Measurements from ENCODE around the gene EIPR1.
"Not testable (repeated sequence)": the region's sequence is repeated elsewhere in the genome, so short reads cannot be mapped to it uniquely, and the experiment has no call there.

EIPR1 gene

GRCh38 chr2:3185256-3185655 is 192.4 kb downstream of the EIPR1 start:
- no peak for DNase-seq

GRCh38 chr2:3184167-3184566 is 193.5 kb downstream of the EIPR1 start:
- DNase-seq: no peak

- no peak for DNase-seq
Measured at GRCh38 chr2:3183766-3184165, 193.9 kb downstream of the EIPR1 start.

DNA sequence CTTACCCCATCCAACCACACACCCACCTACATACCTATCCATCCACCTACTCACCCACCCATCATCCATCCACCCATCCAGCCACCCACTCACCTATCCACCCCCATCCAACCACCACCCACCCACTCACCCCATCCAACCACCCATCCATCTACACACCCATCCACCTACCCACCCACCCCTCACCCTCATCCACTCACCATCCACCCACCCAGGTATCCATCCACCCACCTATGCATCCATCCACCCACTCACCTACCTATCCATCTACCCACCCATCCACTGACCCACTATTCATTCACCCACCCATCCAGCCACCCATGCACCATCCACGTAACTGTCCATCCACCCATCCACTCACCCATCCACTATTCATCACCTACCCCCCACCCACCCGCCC is 194.8 kb downstream of the EIPR1 start:
- DNase-seq: no peak

DNA sequence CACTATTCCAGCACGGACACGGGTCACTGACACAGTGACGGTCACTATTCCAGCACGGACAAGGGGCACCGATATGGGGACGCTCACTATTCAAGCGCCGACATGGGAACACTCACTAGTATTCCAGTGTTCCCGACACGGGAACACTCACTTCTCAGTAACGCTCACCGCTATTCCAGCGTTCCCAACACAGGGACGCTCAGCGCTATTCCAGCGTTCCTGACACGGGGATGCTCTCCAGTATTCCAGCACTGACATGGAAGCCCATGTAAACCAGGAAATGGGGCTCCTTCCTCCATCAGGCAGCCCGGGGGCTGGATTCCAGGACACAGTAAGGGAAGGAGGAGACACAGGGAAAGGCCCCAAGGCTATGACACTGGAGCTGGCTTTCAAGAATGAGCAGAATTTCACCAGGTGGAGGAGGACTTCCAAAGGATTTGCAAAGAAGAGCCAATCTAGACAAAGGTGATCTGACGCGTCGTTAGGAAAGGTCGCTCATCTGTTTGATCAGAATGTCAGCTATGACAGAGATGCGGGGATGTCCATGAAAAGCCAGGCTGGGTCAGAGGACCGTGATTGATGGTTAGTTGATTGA is 196.1 kb downstream of the EIPR1 start:
- DNase-seq: no peak

GRCh38 chr2:3180909-3181221 is 196.8 kb downstream of the EIPR1 start:
- DNase-seq: not testable (repeated sequence)

DNA sequence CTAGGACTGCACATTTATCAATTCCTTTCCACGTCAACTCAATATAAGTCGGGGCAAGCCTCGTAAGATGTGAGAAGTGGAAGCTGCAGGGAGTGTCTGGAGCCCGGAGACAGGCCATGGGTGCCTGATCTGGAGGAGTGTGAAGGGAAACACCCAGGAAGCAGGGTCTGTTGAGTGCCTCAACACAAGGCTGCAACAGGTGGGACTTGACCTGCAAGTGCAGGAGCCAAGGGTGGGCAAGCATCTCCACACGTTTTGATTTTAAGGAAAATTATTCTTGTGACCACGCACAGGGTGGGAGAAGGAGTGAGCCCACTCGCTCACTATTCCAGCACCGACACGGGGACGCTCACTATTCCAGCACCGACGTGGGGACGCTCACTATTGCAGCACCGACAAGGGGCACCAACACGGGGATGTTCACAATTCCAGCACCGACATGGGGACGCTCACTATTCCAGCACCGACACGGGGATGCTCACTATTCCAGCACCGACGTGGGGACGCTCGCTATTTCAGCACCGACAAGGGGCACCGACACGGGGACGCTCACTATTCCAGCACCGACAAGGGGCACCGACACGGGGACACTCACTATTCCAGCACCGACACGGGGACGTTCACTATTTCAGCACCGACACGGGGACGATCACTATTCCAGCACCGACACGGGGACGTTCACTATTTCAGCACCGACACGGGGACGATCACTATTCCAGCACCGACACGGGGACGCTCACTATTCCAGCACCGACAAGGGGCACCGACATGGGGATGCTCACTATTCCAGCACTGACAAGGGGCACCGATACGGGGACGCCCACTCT is 197.3 kb downstream of the EIPR1 start:
- DNase-seq: no peak

- DNase-seq: no peak
Measured at GRCh38 chr2:3179626-3180025, 198.0 kb downstream of the EIPR1 start.

DNA sequence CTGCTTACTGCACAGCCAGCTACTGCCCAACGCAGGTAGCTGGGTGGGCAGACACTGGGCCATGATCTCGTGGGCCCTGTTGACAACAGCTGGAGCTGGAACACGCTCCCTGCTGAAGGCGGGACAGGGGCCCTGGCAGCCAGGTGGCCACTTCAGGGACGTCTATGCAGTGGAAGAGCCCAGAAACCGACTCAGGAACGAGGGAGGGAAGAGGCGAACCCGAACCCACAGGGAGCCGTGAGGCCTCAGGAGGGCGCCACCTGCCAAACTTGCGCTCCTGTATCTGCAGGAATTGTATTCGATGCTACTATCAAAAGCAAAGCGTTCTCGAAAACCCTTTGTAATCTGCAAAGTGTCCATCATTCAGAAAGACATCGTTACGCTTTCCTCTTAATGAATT is 198.4 kb downstream of the EIPR1 start:
- no peak for DNase-seq

- DNase-seq: no peak
Measured at GRCh38 chr2:3178578-3179031, 199.0 kb downstream of the EIPR1 start.

- no peak for DNase-seq
Measured at GRCh38 chr2:3177891-3178577, 199.6 kb downstream of the EIPR1 start.

- no peak for DNase-seq
Measured at GRCh38 chr2:3176869-3177255, 200.8 kb downstream of the EIPR1 start.

DNA sequence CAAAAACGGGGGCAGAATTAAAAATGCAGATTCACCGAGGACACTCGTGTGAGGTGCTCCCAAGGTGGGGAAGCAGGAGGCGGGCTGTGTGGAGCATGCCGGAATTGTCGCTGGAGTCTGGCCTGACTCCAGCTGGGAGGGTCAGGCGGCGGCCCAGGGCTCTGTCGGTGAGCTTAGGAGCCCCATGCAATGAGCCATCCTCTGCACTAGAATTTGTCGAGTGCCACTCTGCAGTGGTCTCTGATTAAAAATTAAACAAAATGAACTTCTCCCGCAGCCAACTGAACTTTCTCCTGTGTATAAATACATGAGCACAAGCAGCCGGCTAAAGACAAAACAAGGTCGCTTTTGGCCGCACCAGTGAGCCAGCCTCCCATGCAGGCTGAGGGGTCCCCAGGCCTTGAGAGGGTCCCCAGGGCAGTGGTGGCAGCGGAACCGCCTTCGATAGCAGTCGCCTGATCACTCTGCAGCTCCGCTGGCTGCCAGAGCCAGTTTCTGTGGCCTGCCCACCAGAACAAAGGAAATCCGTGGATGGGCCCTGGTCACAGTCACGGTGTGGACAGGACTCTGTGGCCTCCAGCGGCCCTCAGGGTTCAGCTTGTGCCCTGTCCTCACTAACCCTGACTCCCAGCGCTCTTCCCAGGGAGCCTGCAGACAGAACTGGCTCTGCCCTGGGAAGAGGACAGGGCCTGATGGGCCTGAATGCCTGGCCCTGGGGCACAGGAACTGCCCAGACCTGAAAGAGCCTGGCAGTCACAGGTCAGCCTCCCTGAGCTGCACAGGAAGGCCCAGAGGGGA is 201.3 kb downstream of the EIPR1 start:
- no peak for DNase-seq

DNA sequence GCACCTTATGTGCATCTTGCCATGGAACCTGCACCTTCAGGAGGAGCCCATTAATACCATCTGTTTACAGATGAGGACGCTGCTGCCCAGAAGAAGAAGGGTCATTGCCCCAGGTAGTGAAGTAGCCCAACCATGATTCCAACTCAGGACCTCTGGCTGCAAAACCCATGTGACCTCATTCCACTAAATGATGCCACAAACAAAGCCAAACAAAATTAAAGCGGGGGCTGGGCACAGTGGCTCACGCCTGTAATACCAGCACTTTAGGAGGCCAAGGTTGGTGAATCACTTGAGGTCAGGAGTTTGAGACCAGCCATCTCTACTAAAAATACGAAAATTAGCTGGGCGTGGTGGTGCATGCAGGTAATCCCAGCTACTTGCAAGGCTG is 202.1 kb downstream of the EIPR1 start:
- DNase-seq: no peak

DNA sequence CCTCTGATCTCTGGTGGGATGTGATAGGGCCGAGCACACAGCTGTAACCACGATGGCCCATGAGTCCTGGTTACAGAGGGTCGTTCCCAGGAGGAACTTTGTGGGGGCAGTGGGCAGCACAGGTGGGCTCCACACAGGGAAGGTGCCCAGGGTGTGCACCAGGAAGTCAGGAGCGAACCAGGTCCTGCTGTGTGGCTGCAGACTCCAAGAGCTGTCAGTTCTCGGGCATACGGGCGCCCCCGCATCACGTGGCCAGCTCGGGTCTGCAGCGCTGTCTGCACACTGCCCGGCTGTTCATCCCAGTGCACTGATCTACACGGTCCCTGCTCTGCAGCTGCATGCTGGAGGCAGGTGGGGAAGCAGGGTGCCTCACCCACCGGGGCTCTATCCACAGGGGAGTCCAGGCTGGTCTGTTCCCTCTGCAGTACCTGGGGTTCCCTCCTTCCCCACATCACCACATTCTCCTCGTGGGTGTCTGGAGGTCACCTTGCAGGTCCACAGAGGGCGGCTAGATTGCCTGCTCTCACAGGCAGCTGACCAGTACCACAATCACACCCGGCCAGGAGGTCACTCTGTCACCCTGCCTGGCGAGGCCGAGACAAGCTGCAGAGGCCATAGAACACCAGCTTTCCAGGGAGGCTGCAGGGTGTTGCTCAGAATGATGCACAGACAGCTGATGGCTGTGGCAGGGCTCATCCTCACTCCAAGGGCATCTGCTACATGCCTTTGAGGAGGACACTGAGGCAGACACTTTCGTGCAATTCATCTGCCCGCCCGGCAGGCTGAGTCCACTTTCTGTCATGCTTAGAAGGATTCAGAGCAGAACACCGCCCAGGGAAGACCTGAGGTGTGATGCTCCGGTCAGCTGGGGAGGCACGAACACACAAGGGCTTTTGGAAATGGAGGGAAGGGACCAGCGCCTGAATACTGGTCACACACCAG is 202.7 kb downstream of the EIPR1 start:
- DNase-seq: no peak

DNA sequence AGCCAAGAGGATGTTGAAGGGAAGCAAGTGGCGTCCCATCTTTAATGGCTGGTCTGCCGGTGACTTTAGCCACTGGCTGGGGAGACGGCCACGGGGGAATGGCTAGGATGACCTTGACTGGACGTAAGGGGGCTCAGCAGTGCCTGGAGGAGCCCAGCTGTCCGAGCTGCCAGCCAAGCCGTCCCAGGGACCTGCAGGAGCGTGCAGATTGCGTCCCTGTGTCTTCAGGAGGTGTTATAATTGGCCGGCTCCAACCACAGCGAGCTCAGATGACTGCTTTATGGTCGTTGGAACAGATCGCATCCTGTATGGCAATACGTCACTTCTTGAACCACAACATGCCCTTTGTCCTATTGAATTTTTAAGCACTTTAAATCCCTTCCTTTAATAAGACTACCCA is 204.6 kb downstream of the EIPR1 start:
- DNase-seq: no peak

GRCh38 chr2:3172265-3172935 is 205.2 kb downstream of the EIPR1 start:
- no peak for DNase-seq

DNA sequence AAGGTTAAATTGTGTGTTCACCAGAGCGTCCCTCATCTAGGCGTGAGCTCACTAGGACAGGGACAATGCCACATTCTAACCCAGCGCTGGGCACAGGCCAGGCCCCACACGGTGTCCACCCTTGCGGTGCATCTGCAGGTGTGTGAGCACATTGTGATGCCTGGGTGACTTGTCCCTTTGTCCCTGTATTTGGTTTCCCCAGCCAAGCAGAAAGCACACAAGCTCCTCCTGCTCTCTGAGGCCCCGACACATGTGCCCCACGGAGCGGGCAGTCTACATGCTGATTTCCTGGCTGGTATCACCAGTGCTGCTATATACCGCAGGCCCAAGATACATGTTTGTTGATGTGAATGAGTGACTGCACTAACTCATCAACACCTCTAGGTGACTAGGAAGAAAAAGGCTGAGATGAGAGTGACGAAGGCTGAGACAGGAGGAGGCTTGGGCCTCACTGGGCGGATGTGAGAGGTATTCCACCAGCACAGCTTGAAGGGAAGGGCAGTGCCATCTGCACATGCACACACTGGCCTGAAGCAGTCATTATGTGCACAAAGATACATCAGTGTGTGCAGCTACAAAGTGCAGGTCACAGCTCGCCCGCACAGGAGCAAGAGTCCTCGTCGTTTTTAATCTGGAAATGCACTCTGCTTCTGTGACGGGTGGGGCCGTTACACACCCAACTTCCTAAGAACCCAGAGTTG is 205.9 kb downstream of the EIPR1 start:
- DNase-seq: no peak

DNA sequence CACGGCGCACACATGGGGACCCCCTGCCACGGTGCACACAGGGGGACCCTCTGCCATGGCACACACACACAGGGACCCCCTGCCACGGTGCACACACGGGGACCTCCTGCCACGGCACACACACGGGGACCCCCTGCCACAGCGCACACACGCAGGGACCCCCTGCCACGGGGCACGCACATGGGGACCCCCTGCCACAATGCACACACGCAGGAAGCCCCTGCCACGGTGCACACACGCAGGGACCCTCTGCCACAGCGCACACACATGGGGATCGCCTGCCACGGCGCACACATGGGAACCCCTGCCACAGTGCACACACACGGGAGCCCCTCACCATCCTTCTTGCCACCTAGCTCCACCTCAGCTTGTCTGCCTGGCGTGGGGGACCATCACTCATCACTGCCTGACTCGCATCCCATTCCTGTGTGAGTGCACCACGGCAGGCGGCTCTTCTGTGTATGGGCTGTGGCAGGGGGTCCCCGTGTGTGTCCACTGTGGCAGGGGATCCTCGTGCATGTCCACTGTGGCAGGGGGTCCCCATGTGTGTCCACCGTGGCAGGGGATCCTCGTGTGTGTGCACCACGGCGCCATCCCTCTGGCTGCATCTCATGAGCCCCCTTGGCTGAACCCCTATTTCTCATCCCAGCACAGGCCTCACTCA is 206.7 kb downstream of the EIPR1 start:
- no peak for DNase-seq

DNA sequence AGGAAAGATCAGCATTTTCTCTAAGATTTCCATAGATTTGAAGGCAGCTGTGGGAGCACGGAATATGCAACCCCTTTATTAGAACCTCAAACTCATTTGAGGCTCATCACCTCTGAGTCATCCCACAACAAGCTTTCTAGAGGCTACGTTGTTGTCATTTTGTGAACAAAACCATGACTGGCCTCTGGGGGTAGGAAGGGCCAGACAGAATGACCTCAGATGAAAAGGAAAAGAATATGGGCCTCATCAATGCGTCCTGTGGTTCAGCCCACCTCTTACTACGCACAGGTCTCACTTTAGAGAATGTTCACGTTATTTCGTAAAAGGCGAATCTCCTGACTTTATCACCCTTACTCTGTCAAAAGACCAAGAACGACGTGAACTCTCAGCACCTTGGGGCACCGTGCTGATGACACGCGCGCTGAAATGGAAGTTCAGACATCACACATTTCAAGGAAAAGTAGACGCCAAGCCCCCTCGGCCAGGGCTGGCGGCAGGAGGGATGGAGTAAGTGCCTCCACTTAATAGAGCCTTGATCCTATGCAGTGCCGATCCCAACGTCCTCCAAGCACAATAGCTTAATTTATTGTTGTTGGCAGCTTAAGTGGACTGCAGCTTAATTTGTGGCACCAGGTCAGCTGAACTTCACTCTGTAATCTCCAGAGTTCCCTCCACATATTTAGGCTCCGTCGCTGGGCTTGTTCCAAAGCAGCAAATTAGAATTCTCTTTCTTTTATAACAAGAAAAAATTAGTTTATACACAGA is 208.3 kb downstream of the EIPR1 start:
- DNase-seq: no peak

All from NCI-H1048 (cell line).